Measurements from ENCODE around the gene OPHN1.
A peak's percentile ranks its signal among the peaks of the same experiment; 100 is the strongest.
"Not testable (repeated sequence)": the region's sequence is repeated elsewhere in the genome, so short reads cannot be mapped to it uniquely, and the experiment has no call there.

Gene OPHN1

GRCh38 chrX:68086709-68087108, 346.6 kb downstream of the OPHN1 start:
- H3K4me3 ChIP-seq (ENCODE audit: control insufficient read depth, low read depth, low read length) = no peak overlapping the region
- no peak for DNase-seq (ENCODE audit: low read depth)
- no peak for TF ChIP-seq CTCF (IDR thresholded peaks at IDR 0.05; ENCODE audit: control insufficient read depth, insufficient read depth, low read depth, low read length, missing control alignments)

- H3K4me3 ChIP-seq (ENCODE audit: control insufficient read depth, low read depth, low read length) = no peak overlapping the region
- TF ChIP-seq CTCF (IDR thresholded peaks at IDR 0.05; ENCODE audit: control insufficient read depth, insufficient read depth, low read depth, low read length, missing control alignments) = no peak
- peak; percentile 31 for DNase-seq (ENCODE audit: low read depth)
Measured at GRCh38 chrX:68084765-68085164, 348.5 kb downstream of the OPHN1 start.

GRCh38 chrX:68083510-68083909, 349.8 kb downstream of the OPHN1 start:
- TF ChIP-seq CTCF (IDR thresholded peaks at IDR 0.05; ENCODE audit: control insufficient read depth, insufficient read depth, low read depth, low read length, missing control alignments) = no peak
- H3K4me3 ChIP-seq (ENCODE audit: control insufficient read depth, low read depth, low read length) = no peak overlapping the region
- peak; percentile 29 for DNase-seq (ENCODE audit: low read depth)

GRCh38 chrX:68079961-68080360, 353.3 kb downstream of the OPHN1 start:
- DNase-seq (ENCODE audit: low read depth) = no peak
- no peak overlapping the region for H3K4me3 ChIP-seq (ENCODE audit: control insufficient read depth, low read depth, low read length)
- no peak for TF ChIP-seq CTCF (IDR thresholded peaks at IDR 0.05; ENCODE audit: control insufficient read depth, insufficient read depth, low read depth, low read length, missing control alignments)

GRCh38 chrX:68078801-68079200, 354.5 kb downstream of the OPHN1 start:
- not testable (repeated sequence) for H3K4me3 ChIP-seq (ENCODE audit: control insufficient read depth, low read depth, low read length); DNase-seq (ENCODE audit: low read depth)

- no peak for TF ChIP-seq CTCF (IDR thresholded peaks at IDR 0.05; ENCODE audit: control insufficient read depth, insufficient read depth, low read depth, low read length, missing control alignments)
- no peak for DNase-seq (ENCODE audit: low read depth)
- no peak overlapping the region for H3K4me3 ChIP-seq (ENCODE audit: control insufficient read depth, low read depth, low read length)
Measured at GRCh38 chrX:68077378-68077777, 355.9 kb downstream of the OPHN1 start.

- no peak for DNase-seq (ENCODE audit: low read depth)
Measured at GRCh38 chrX:68072041-68072440, 361.3 kb downstream of the OPHN1 start.

GRCh38 chrX:68070119-68070518, 363.2 kb downstream of the OPHN1 start:
- not testable (repeated sequence) for DNase-seq (ENCODE audit: low read depth); H3K4me3 ChIP-seq (ENCODE audit: control insufficient read depth, low read depth, low read length)

More at GRCh38 chrX:68072041-68072440, 361.3 kb downstream of the OPHN1 start:
- no peak for TF ChIP-seq CTCF (IDR thresholded peaks at IDR 0.05; ENCODE audit: control insufficient read depth, insufficient read depth, low read depth, low read length, missing control alignments)
- H3K4me3 ChIP-seq (ENCODE audit: control insufficient read depth, low read depth, low read length) = no peak overlapping the region

Measured in AG09309 (cell line).